ENCODE data around the gene CD200.

Gene CD200, protein sequence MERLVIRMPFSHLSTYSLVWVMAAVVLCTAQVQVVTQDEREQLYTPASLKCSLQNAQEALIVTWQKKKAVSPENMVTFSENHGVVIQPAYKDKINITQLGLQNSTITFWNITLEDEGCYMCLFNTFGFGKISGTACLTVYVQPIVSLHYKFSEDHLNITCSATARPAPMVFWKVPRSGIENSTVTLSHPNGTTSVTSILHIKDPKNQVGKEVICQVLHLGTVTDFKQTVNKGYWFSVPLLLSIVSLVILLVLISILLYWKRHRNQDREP

DNA sequence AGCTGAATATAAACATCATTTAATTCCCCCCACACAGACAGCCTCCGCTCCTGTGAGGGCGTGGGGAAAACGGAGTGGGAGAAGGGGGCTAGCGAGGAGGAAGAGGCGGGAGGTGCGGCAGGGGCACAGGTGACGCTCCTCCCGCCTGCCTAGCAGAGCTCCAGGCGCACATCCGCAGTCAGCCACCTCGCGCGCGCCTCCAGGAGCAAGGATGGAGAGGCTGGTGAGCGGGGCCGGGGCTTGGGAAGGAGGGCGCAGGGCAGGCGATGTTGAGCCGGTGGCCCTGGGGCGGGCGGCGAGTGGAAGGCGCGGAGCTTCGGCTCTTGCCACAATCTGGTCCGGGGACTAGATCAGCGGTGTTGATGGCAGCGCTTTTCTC is at the start of gene CD200:
CD200 (plus strand) TSS at position 155 of the 379 bp plus-strand sequence; CDS start at position 212, 57 bp downstream.
- DNase-seq, result no peak

DNA sequence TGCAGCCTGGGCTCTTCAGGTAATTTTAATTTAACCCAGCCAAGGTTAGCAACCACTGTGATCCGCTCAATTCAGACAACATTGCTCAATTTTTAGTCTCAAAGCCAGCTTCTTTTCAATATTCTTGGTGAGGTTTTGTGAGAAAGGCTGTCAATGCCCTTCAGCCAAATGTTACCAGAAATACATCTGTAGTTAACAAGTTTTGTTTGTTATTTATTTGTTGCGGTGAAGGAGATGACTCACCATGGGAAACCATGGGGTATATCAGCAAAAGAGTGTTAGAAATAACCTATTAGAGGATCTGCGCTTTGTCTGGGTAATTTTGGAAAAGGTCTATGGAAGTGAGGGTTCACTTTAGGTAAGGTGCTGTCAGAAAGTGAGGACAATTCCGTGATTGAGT is 43.9 kb upstream of the CD200 start:
- no peak for DNase-seq

DNA sequence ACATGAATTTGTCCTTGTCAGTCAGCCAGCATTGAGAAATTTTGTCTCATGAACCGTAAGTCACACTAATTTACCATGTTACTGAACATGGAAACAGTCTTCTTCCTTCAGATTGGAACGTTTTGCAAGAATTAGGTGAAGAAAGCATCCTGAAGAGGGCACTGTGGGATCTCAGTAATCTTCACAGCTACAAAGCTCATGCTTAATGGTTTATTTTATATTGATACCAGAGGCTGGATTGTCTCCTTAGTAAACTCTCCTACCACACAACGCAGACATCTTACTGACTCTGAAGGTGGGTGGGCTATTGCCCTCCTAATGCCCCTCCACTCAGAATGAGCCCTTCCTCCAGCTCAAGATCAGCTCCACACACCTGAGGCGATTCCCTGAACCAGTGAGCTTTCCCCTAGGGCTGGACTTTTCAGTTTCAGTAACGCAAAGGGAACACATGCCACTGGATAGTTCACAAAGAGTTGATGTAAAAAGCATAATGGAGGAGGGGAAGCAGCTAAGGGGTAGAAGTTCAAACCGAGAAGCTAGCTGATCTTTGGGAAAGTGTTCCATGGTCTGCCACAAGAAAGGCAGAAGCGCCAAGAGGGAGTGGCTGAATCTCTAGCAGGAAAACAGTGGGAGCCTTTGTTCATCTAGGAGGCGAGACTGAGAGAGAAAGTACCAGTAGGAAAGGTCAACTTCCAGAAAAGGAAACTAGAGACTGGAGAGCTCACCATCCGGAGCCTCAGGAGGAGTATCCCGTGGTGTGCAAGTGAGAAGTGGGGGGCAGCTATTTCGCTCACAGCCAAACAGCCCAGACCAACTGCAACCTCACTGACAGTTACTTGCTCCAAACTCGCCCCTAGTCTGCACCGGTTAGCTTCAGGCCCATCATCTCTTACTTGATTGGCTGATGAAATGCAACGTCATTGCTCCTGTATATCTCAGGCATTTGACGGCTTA is 39.3 kb upstream of the CD200 start, which contains the start of gene SLC9C1:
SLC9C1 (minus strand) TSS at position 849 of the 954 bp plus-strand sequence. CDS start 7,425 bp downstream, outside the sequence.
- DNase-seq, result peak; percentile 5

DNA sequence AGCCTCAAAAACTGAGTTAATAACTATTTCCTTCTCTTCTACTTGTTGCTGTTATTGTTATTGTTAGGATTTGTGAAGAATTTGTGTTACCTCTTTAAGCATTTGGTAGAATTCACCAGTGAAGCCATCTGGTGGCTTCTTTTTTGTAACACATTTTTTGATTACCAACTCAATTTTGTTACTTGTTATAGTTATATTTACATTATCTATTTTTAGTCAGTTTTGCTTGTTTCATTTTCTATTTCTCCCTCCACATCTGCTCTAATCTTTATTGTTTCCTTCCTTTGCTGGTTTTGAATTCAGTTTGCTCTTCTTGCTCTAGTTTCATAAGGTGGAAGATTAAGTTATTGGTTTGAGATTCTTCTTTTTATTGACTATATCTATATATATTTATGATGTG is 35.2 kb upstream of the CD200 start:
- DNase-seq, result no peak

DNA sequence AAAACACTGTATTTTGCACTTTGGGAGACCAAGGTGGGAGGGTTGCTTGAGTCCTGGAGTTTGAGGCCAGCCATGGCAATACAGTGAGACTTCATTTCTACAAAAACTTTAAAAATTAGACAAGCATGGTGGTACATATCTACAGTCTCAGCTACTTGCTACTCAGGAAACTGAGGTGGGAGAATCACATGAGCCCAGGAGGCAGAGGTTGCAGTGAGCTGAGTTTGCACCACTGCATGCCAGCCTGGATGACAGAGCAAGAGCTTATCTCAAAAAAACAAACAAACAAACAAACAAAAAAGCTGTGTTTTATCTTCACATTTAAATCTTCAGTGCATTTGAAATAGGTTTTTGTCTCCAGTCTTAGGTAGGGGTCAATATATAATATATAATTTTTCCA is 34.2 kb upstream of the CD200 start:
- no peak for DNase-seq

DNA sequence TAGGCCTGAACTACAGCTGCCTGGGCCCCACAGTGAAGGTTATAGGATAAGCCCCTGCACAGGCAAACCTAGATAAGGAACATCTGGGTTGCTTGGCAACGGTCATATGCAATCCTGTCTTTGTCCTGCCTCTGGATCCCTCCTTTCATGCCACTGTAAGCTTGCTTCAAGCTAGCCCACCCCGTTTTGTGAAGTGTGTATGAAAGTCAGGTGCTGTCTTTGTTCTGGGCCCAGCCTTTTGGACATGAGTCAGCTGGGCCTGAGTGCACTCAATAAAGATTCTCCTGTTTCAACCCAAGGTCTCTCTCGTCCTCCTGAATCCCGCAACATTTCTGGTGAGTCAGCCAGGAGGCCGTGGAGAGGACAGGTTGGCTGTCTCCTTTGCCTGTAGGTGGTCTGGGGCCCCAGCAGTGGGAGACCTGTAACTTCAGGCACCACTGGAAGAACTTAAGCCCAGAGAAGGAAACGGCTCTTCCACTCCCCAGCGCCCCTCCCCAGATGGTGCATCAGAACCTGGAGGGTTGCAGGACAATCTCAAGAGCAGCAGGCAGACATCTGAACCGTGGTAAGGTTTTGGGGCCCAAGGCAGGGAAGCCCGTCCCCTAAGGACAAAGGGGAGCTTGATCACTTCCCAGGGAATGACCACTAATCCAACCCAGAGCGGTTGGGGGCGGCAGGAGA is 30.7 kb upstream of the CD200 start:
- no peak for DNase-seq

DNA sequence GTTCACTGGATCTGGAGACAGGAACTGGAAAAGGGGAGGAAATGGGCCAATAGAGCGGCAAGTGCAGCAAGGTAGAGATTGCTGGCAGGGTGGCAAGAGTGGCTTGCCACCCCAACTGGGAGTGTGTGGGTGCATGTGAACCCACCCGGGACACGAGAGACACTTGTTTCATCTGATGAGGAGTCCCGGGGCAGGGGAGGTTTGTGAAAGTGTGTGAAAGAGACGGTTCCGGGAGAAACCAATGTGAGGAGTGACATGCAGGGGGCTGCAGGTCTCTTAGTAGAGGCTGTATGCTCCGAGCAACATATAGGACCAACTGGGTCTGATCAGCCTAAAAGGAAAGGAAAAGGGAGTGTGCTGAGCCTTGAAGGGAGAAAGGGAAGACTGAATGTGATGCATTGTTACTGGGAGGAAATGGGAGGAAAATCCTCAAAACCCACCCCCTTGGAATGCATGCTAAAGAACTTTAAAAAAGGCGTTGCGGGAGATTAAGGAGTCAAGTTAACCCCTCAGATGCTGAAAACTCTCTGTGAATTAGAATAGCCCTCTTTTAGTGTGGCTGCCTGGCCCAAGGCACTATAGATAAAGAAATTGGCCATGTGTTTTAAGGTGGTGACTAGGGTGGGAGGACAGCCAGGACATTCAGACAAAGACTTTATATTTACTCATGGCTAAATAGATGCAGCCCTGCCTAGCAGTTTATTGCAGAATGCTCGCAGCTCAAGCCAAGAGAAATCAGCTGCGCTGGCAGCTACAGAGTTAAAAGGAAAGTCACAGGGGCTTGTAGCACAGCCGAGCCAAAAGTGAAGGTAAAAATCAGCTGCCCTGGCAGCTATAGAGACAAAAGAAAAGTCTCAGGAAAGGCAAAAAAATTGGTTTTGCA is 29.8 kb upstream of the CD200 start:
- DNase-seq, result no peak

DNA sequence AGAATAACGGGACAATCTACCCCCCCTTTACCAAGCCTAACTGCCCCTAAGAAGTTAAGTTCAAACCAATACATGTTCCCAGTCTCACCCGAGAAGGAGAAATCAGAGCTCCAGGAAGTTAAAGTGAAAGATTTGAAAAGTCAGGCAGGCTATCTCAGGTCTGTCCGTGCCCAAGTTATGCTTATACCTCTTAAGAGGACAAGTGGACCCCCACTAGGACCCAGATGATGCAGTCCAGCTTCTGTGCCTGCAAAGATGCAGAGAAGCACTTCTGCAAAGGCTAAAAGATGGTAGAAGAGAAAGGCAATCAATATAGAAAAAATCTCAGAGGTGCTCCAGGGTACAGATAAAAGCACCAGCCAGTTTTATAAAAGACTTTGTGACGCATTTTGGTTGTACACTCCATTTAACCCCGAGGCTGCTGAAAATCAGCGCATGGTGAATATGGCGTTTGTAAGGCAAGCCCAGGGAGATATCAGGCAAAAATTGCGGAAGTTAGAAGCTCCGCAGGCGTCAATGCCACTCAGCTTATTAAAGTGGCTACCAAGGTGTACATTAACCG is 29.1 kb upstream of the CD200 start:
- DNase-seq, result no peak

DNA sequence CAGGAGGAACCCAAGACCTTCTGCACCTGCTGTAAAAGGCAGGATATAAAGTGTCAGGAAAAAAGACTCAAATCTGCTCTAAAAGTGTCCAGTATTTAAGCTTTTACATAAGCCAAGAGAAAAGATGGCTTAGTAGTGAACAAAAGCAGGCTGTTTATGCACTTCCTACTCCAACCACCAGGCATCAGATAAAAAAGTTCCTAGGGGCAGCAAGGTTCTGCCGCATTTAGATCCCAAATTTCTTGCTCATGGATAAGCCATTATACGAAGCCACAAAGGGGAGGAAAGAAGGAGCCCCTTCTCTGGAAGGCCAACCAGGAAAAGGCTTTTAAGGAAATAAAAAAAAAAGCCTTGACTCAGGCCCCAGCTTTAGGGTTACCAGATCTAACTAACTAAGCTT is 28.3 kb upstream of the CD200 start:
- no peak for DNase-seq

DNA sequence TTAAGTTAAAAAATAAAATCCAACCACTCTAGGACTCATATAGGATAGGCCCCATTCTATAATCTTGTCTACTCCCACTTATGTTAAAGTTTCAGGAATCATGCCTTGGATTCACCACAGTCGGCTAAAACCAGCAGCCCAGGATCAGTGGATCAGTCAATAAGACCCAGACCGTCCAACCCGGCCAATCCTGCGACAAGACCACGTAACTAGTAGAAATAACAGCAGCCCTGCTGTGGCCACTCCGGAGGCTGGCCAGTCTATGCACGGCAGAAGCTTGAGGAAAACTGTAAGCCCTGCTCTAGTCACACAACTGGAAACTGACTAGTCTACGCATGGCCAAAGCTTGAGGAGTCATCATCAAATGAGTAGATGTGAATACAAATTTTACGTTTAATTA is 26.1 kb upstream of the CD200 start:
- DNase-seq, result no peak

DNA sequence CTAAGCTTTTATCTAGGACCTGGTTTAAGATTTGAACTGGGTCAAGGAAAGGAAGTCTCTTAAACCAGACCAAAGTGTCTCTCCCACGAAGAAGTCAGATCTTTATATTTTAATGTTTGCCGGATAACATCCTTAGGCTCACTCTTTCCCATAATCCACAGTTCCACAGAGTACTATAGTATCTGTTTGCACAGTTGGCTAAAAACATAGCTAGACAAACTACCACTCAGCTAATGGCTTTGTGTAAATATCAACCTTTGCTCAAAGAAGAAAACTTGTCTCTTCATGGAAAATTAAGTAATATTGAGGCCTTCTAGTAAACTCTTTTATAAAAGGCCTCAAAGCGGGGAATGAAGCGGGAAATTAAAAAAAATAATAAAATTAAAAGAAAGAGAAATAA is 25.4 kb upstream of the CD200 start:
- no peak for DNase-seq

DNA sequence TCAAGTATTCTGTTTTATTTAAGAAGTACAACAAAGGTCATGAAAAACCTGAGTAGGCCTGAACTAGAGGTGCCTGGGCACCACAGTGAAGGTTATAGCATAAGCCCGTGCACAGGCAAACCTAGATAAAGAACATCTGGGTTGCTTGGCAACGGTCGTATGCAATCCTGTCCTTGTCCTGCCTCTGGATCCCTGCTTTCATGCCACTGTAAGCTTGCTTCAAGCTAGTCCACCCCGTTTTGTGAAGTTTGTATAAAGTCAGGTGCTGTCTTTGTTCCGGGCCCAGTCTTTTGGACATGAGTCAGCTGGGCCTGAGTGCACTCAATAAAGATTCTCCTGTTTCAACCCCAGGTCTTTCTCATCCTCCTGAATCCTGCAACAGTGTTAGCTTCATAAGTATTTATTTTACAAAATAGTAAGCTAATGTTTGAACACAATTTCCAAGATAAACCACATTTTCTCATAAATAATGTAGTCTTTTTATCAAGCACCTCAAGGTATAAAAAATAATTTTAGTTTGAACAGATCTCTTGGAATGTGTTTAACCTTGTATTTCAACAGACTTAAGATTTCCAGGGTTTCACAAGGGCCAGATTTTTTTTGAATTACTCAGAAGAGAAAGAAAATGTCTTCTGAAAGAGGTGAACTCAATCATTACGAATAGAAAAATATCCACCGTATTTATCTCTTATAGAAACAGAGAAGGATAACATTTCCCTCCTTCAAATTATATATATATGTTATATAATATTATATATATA is 24.6 kb upstream of the CD200 start:
- DNase-seq, result no peak

DNA sequence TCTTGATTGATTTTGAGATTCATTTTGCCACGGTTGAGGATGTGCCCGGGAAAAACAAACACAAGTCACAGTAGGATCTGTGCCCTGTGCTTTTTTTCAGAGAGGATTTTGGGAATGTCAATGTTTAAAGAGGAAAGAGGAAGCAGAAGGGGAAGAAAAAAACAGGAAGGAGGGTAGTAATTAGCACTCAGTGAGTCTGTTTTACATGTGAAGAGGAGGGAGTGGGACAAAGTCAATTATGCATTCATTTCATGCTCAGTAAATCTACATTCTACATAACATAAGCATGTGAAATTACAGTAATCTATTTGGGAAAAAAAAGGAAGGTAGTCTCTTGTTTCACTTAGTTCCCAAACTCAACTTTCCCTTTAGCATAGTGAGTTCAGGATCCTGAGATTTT is 18.3 kb upstream of the CD200 start:
- no peak for DNase-seq

DNA sequence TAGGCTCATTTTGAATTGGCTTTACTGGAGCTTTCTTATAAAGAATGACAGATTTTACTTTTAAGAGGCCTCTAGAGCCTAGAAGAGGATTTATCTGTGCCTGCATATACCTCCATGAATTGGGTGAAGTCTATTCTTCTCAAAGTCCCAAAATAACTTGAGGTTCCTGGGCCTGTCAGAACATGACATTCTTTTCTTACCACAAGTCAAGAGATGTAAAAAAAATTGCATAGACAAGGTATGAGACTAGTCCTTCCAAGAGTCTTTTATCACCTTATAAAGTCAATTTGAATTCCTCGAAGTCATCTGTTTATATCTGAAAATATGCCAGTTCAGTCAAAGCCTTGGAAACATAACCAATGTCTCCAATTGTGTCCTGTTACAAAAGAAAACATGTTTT is 17.2 kb upstream of the CD200 start:
- DNase-seq, result no peak

DNA sequence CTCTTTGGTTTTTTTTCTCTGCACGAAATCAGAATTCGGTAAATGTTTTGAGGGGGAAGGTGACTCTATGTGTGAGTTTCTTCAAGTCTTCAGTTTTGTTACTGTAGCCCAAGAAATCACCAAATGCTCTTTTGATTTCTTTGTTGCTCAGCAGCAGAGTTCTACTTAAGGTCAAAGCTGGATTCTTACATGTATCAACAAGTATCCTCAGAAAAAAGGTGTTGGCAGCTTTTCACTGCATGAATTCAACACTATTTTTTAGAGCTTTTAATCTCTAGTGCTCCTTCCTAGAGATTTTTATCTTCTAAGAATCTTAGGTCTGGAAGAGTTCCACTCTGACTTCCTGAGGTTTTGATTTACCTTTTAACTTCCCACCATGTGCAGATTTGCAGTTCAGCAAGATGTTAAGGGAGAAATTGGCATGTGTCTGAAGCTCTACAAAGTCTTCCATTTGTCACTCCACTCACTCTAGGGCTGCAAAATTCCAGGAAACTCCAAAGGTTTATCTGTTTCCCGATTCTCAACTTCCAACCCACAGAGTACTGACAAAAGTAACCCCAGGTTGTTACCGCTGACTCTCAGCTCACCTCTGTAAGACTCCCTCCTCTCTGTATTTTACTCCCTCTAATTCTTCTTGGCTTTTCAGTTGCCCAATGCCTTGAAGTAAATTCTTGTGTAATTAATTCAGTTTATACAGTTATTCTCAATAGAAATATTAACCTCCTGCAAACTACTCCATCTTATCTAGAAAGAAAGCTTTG is 13.3 kb upstream of the CD200 start:
- no peak for DNase-seq

DNA sequence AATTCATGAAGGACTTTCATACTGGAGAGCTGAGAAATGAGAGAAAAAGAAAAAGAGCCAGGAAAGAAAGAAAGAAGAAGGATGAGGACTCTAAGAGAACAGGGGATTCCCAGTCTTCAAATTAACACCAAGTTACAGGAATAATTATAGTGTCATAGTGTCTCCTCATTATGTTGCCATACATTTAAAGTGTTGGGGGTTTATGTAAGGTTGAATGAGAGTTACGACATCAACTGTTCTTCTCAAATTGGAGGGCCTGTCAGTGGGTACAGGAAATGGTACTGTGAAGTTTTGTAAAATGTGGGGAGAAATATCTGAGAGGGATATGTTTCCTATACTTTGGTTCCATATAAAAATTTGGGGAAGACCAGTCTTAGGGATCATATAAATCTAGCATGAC is 12.3 kb upstream of the CD200 start:
- no peak for DNase-seq

DNA sequence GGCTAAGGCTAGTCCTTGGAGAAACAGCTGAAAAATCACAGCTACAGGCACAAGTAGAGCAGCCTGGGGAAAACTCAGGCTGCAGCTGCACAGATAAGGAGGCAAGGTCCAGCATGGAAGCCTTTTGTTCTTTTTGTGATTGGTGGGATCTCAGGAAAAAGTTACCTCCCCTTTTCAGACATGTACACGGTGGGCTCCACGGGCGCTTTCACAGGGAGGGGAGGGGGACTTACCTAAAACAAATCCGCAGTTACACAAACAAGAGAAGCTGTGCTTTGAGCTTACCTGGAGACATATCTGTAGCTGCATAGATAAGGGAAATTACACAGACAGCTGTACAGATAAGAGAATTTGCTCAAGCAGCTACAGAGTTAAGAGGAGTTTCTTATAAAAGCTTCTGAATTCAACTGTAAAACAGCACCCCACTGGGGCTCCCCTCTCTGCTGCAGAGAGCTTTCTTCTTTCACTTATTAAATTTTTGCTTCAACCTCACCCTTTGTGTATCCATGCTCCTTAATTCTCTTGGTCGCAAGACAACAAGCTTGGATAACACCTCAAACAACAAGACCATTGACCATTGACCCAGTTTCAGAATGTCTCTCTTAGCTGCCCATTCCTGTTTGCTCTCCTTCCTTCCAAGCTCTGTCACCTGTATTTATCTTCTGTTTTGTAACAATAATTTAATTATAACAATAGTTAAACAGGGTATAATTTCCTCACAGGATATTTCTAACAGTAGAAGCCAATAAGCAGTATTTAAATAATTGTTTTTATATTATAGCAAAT is 10.9 kb upstream of the CD200 start:
- no peak for DNase-seq

DNA sequence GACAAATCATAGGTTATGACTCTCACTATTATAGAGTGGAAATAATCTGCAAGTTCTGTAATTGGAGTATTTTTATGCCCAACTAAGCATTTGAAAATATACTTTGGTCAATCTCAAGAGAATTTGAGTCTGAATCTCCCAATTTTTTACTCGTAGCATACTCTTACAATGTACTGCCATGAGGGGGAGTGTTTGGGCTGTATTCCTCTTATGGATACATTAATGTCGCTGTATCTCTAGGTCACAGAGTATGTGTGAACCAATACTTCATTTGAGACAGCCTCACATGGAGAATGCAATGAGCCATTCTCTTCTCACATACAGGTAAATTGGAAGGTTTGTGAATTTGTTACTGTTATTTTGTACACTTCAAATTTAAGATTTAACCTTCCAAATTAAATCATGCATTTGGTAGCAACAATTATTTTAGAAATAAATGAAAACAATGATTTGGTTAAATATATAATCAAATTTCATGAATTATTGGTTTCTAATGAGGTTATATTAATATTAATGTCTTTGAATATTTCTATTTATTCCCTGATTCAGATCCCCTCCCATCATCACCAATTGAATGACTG is 5.5 kb upstream of the CD200 start:
- no peak for DNase-seq

DNA sequence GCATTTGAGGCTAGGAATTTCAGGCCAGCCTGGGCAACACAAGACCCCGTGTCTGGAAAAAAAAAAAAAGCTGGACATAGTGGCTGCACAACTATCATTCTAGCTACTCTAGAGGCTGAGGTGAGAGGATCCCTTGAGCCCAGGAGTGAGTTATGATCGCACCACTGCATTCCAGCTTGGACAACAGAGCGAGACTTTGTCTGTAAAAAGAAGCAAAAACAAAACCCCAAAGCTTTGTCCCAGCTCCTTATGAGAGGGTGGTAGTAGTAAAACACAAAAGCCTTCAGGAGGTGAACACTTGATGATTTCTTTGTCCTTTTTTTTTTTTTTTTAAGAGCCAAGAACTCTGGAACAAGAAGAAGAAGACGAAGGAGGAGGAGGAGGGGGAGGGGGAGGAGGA is 1.1 kb upstream of the CD200 start:
- DNase-seq, result no peak

Data from GOT3 (cell line).